Measurements from ENCODE around the gene SOD2. TPM values are rescaled to one million over a fixed set of nuclear protein-coding genes. Genes with fewer than 3 reads are reported as not detected.

The SOD2 gene
- total RNA-seq, 1 experiment from 2014 or later, result 180 TPM

- intact Hi-C loops (cut with micrococcal nuclease; ENCODE audit: unreplicated experiment), result no loop called here
- Histone ChIP-seq H3K36me3 (ENCODE audit: control insufficient read depth, insufficient read depth, low read length) (no peaks in the 10 kb centered on the region), H3K27me3 (ENCODE audit: control insufficient read depth, insufficient read depth, low read length) (no peaks in the 10 kb centered on the region), H3K4me1 (ENCODE audit: control insufficient read depth, insufficient read depth, low read length) (no peaks in the 10 kb centered on the region), H3K4me3 (ENCODE audit: low read depth in 2 of 2, low read length in 2 of 2) (no peak overlapping the region), H3K27ac (ENCODE audit: low read length) (no peak overlapping the region), H3K9me3 (ENCODE audit: control insufficient read depth, insufficient read depth, low read depth, low read length) (no peaks in the 10 kb centered on the region)
- in situ Hi-C loops (cut with HindIII; ENCODE audit: low pct_unique_long_range_greater_than_20kb, low sequenced_read_pairs), result no loop called here
- POLR2A ChIA-PET, result no interaction called here
- DNase-seq (ENCODE audit: low read depth, low spot score) (no peak), ATAC-seq (no peak)
- CTCF ChIA-PET, result no interaction called here
- TF ChIP-seq, protein P1, sequence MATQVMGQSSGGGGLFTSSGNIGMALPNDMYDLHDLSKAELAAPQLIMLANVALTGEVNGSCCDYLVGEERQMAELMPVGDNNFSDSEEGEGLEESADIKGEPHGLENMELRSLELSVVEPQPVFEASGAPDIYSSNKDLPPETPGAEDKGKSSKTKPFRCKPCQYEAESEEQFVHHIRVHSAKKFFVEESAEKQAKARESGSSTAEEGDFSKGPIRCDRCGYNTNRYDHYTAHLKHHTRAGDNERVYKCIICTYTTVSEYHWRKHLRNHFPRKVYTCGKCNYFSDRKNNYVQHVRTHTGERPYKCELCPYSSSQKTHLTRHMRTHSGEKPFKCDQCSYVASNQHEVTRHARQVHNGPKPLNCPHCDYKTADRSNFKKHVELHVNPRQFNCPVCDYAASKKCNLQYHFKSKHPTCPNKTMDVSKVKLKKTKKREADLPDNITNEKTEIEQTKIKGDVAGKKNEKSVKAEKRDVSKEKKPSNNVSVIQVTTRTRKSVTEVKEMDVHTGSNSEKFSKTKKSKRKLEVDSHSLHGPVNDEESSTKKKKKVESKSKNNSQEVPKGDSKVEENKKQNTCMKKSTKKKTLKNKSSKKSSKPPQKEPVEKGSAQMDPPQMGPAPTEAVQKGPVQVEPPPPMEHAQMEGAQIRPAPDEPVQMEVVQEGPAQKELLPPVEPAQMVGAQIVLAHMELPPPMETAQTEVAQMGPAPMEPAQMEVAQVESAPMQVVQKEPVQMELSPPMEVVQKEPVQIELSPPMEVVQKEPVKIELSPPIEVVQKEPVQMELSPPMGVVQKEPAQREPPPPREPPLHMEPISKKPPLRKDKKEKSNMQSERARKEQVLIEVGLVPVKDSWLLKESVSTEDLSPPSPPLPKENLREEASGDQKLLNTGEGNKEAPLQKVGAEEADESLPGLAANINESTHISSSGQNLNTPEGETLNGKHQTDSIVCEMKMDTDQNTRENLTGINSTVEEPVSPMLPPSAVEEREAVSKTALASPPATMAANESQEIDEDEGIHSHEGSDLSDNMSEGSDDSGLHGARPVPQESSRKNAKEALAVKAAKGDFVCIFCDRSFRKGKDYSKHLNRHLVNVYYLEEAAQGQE (IDR thresholded peaks at IDR 0.05; ENCODE audit: insufficient read depth in 1 of 2, low read depth in 2 of 2, low read length in 1 of 2), result no peak
- no TSS peak for BruUV-seq (replicated peaks)
Observed at GRCh38 chr6:159649441-159649840, 43.6 kb downstream of the SOD2 start.

DNA sequence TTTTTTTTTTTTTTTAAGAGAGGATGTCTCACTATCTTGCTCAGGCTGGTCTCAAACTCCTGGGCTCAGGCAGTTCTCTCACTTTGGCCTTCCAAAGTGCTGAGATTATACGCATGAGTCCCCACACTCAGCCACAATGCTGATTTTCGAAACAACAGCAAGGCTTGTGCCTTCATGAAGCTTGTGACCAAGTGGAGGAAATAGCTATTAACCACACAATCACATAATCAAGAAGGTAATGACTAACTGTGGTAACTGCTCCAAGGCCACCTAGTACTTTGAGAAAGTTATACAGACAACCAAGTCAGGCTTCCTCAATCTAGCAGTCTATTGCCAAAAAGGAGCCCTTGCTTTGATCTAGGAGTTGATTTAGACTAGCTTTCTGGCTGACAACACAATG is 46.3 kb downstream of the SOD2 start:
- ChIA-PET CTCF (no interaction called here), POLR2A (no interaction called here)
- no peak for ATAC-seq
- Histone ChIP-seq H3K36me3 (ENCODE audit: control insufficient read depth, insufficient read depth, low read length) (no peaks in the 10 kb centered on the region), H3K27me3 (ENCODE audit: control insufficient read depth, insufficient read depth, low read length) (no peaks in the 10 kb centered on the region), H3K9me3 (ENCODE audit: control insufficient read depth, insufficient read depth, low read depth, low read length) (no peaks in the 10 kb centered on the region), H3K27ac (ENCODE audit: low read length) (no peak overlapping the region), H3K4me1 (ENCODE audit: control insufficient read depth, insufficient read depth, low read length) (no peaks in the 10 kb centered on the region), H3K4me3 (ENCODE audit: low read depth in 2 of 2, low read length in 2 of 2) (no peak overlapping the region)
- intact Hi-C loops (cut with micrococcal nuclease; ENCODE audit: unreplicated experiment), result no loop called here
- TF ChIP-seq, protein P1 (IDR thresholded peaks at IDR 0.05; ENCODE audit: insufficient read depth in 1 of 2, low read depth in 2 of 2, low read length in 1 of 2), result no peak
- TF ChIP-seq CTCF (IDR thresholded peaks at IDR 0.05) (no peak), POLR2AphosphoS5 (IDR thresholded peaks at IDR 0.05; ENCODE audit: low read depth, low read length) (no peak), TCF7L2 (IDR thresholded peaks at IDR 0.05; ENCODE audit: low read depth, low read length) (no peak), SIN3A (IDR thresholded peaks at IDR 0.05; ENCODE audit: borderline replicate concordance, insufficient read depth, low read depth, low read length) (no peak)
- no TSS peak for BruUV-seq (replicated peaks)
- in situ Hi-C loops (cut with HindIII; ENCODE audit: low pct_unique_long_range_greater_than_20kb, low sequenced_read_pairs), result no loop called here
- DNase-seq (ENCODE audit: low read depth, low spot score), result no peak
